Colonic mucosa (tissue), 4 donors: ENCODE results near the gene CHRNA3. TPM values are rescaled to one million over a fixed set of nuclear protein-coding genes. Genes with fewer than 3 reads are reported as not detected.
"Not testable (repeated sequence)": the region's sequence is repeated elsewhere in the genome, so short reads cannot be mapped to it uniquely, and the experiment has no call there.

Experiments used
- DNase-seq: peaks from one replicate; pipeline ENCODE4 v3.0.0-alpha.2; 2020
- H3K27ac ChIP-seq: fragments of 200-600 bp; one replicate; pipeline ENCODE4 v1.8.0; 2021
- H3K27me3 ChIP-seq: fragments of 200-600 bp; one replicate; pipeline ENCODE4 v1.8.0; 2021
- H3K36me3 ChIP-seq: fragments of 200-600 bp; one replicate; pipeline ENCODE4 v1.8.0; 2021
- H3K4me1 ChIP-seq: fragments of 200-600 bp; one replicate; pipeline ENCODE4 v1.8.0; 2021; ENCODE audit warnings: mild to moderate bottlenecking
- H3K4me3 ChIP-seq: fragments of 200-600 bp; one replicate; pipeline ENCODE4 v1.8.0; 2021
- H3K9ac ChIP-seq, 2 donors: one replicate each; pipeline ENCODE4 v1.7.0; 2013; ENCODE audit warnings: control low read depth in 2 of 2, low read depth in 2 of 2, low read length in 2 of 2
- H3K9me3 ChIP-seq: fragments of 200-600 bp; one replicate; pipeline ENCODE4 v1.8.0; 2021
- intact Hi-C: fragments of 100-400 bp; cut with DNase I; formaldehyde crosslinking; loops from one replicate; pipeline ENCODE4 v1.14.1; 2022
- total RNA-seq, 2 donors: library from RNA; stranded (reverse); fragmentation: NEBNext Ultra II Directional in 1 of 2; extraction: Animal tissue kit (Norgen Biotek cat#: 25700) in 1 of 2; gene quantifications; one replicate each; pipeline ENCODE4 v1.2.1, GENCODE V29; 2021
- TF ChIP-seq, protein P1 (sequence below): fragments of 200-600 bp; IDR thresholded peaks from one replicate; pipeline ENCODE4 v1.8.0; 2022; ENCODE audit warnings: antibody characterized with exemption, mild to moderate bottlenecking
- donor health status: healthy.
- donor health status: DM: no; HTN: no; CAD: no.
- donor health status: DM: no; HTN: no; CAD: no.

The CHRNA3 gene
- total RNA-seq, 2 donors from 2014 or later, result 2.0 to 3.5 TPM

GRCh38 chr15:78617076-78617475 is 3.7 kb downstream of the CHRNA3 start:
- TF ChIP-seq, protein P1, sequence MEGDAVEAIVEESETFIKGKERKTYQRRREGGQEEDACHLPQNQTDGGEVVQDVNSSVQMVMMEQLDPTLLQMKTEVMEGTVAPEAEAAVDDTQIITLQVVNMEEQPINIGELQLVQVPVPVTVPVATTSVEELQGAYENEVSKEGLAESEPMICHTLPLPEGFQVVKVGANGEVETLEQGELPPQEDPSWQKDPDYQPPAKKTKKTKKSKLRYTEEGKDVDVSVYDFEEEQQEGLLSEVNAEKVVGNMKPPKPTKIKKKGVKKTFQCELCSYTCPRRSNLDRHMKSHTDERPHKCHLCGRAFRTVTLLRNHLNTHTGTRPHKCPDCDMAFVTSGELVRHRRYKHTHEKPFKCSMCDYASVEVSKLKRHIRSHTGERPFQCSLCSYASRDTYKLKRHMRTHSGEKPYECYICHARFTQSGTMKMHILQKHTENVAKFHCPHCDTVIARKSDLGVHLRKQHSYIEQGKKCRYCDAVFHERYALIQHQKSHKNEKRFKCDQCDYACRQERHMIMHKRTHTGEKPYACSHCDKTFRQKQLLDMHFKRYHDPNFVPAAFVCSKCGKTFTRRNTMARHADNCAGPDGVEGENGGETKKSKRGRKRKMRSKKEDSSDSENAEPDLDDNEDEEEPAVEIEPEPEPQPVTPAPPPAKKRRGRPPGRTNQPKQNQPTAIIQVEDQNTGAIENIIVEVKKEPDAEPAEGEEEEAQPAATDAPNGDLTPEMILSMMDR, result no peak
- Histone ChIP-seq H3K4me1 (no peaks in the 10 kb centered on the region), H3K4me3 (no peak overlapping the region), H3K9ac (no peak overlapping the region), H3K9me3 (no peaks in the 10 kb centered on the region), H3K36me3 (no peaks in the 10 kb centered on the region), H3K27me3 (peaks cover 32% of the 10 kb centered on the region), H3K27ac (no peak overlapping the region)
- intact Hi-C loops, result loop anchor here (1.0 to 5.0 kb wide), 2 partner anchors 92 to 135 kb away; no protein-coding TSS in a partner anchor
- DNase-seq, result no peak

- no peaks in the 10 kb centered on the region for H3K9me3 ChIP-seq
- no peak for DNase-seq
- no peak overlapping the region for H3K9ac ChIP-seq
- intact Hi-C loops, result loop anchor here (5.0 kb wide), 1 partner anchor 136 kb away; no protein-coding TSS in a partner anchor
- H3K4me1 ChIP-seq, result no peaks in the 10 kb centered on the region
- TF ChIP-seq, protein P1, result no peak
- no peaks in the 10 kb centered on the region for H3K36me3 ChIP-seq
- peaks cover 30% of the 10 kb centered on the region for H3K27me3 ChIP-seq
- no peak overlapping the region for H3K4me3 ChIP-seq
- H3K27ac ChIP-seq, result no peak overlapping the region
These were observed 4.3 kb downstream of the CHRNA3 start for GRCh38 chr15:78616506-78616905.

GRCh38 chr15:78615151-78615589 is 5.6 kb downstream of the CHRNA3 start:
- intact Hi-C loops, result loop anchor here (5.0 kb wide), 1 partner anchor 137 kb away; no protein-coding TSS in a partner anchor
- H3K9ac ChIP-seq, result no peak overlapping the region
- no peaks in the 10 kb centered on the region for H3K36me3 ChIP-seq
- H3K4me3 ChIP-seq, result no peak overlapping the region
- no peaks in the 10 kb centered on the region for H3K9me3 ChIP-seq
- H3K4me1 ChIP-seq, result no peaks in the 10 kb centered on the region
- no peak for DNase-seq
- H3K27me3 ChIP-seq, result peaks cover 17% of the 10 kb centered on the region
- no peak overlapping the region for H3K27ac ChIP-seq
- TF ChIP-seq, protein P1, result no peak

GRCh38 chr15:78614021-78614420 is 6.8 kb downstream of the CHRNA3 start:
- Histone ChIP-seq H3K9me3 (no peaks in the 10 kb centered on the region), H3K27me3 (peaks cover 5% of the 10 kb centered on the region), H3K4me1 (no peaks in the 10 kb centered on the region), H3K27ac (no peak overlapping the region), H3K9ac (no peak overlapping the region), H3K36me3 (no peaks in the 10 kb centered on the region), H3K4me3 (no peak overlapping the region)
- TF ChIP-seq, protein P1, result no peak
- DNase-seq, result no peak
- intact Hi-C loops, result no loop called here

DNA sequence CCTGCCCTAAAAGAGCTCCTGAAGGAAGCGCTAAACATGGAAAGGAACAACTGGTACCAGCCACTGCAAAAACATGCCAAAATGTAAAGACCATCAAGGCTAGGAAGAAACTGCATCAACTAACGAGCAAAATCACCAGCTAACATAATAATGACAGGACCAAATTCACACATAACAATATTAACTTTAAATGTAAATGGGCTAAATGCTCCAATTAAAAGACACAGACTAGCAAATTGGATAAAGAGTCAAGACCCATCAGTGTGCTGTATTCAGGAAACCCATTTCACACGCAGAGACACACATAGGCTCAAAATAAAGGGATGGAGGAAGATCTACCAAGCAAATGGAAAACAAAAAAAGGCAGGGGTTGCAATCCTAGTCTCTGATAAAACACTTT is 11.2 kb downstream of the CHRNA3 start:
- H3K36me3 ChIP-seq, H3K4me3 ChIP-seq, H3K9ac ChIP-seq, intact Hi-C loops, DNase-seq, H3K9me3 ChIP-seq, H3K27me3 ChIP-seq, H3K27ac ChIP-seq, H3K4me1 ChIP-seq: not testable (repeated sequence)

GRCh38 chr15:78605680-78606079 is 15.1 kb downstream of the CHRNA3 start:
- Histone ChIP-seq H3K4me3 (no peak overlapping the region), H3K9ac (no peak overlapping the region), H3K27ac (no peak overlapping the region), H3K27me3 (no peaks in the 10 kb centered on the region), H3K9me3 (no peaks in the 10 kb centered on the region), H3K4me1 (no peaks in the 10 kb centered on the region), H3K36me3 (no peaks in the 10 kb centered on the region)
- intact Hi-C loops, result no loop called here
- TF ChIP-seq, protein P1, result no peak
- DNase-seq, result no peak
